Fibroblast of skin of left biceps (primary cell): Measurements from ENCODE around the gene GDF7.
A peak's percentile ranks its signal among the peaks of the same experiment; 100 is the strongest.

Experiments
- DNase-seq, 2 experiments: peaks; one replicate each; pipeline ENCODE4 v3.0.0-alpha.2; 2013; ENCODE audit warnings: low read depth in 2 of 2

Gene GDF7

GRCh38 chr2:20666304-20667150 is at the start of gene GDF7:
Gene GDF7, plus strand, starts transcription at chr2:20667144. Its CDS starts 96 bp downstream, at chr2:20667240.
- no peak for DNase-seq

- peak; percentile 84 for DNase-seq
Measured at GRCh38 chr2:20617892-20618467, 49.0 kb upstream of the GDF7 start.

GRCh38 chr2:20618468-20618885 is 48.5 kb upstream of the GDF7 start:
- DNase-seq = no peak

GRCh38 chr2:20618886-20619521 is 47.9 kb upstream of the GDF7 start:
- no peak for DNase-seq

GRCh38 chr2:20619624-20620024 is 47.3 kb upstream of the GDF7 start:
- DNase-seq = no peak

- no peak for DNase-seq
Measured at GRCh38 chr2:20620271-20620681, 46.7 kb upstream of the GDF7 start.

GRCh38 chr2:20620696-20621365 is 46.1 kb upstream of the GDF7 start:
- no peak for DNase-seq

- no peak for DNase-seq
Measured at GRCh38 chr2:20621366-20622295, 45.3 kb upstream of the GDF7 start.

- DNase-seq = no peak
Measured at GRCh38 chr2:20622296-20622686, 44.7 kb upstream of the GDF7 start.

- no peak for DNase-seq
Measured at GRCh38 chr2:20622731-20623130, 44.2 kb upstream of the GDF7 start.

GRCh38 chr2:20623241-20623640 is 43.7 kb upstream of the GDF7 start:
- no peak for DNase-seq

GRCh38 chr2:20623741-20624155 is 43.2 kb upstream of the GDF7 start:
- DNase-seq = no peak

- no peak for DNase-seq
Measured at GRCh38 chr2:20624156-20624883, 42.6 kb upstream of the GDF7 start.

- DNase-seq = no peak
Measured at GRCh38 chr2:20624884-20625485, 42.0 kb upstream of the GDF7 start.

GRCh38 chr2:20625491-20626391 is 41.2 kb upstream of the GDF7 start:
- no peak for DNase-seq

- no peak for DNase-seq
Measured at GRCh38 chr2:20626392-20626697, 40.6 kb upstream of the GDF7 start.

GRCh38 chr2:20626698-20627513 is 40.0 kb upstream of the GDF7 start:
- no peak for DNase-seq

- no peak for DNase-seq
Measured at GRCh38 chr2:20627712-20628380, 39.1 kb upstream of the GDF7 start.
